ENCODE data around the gene PRKG1.

Gene PRKG1

DNA sequence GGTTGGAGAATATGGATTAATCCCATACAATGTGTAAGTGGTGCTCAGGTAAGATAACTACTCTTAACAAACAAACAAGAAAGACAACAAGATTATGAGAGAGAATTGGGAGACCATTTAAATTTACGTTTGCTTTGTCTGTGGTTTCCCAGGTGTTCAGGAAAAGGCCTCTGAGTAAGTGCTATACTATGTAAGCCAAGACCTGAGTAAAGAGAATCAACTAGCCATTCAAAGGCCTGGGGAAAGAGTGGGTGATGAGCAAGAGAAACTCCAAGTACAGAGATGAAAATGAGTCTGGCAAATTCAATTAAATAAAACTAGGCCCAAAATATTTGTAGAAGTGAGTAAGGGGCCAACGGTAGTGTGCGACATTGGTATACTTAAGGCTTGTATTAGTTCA is 615.2 kb downstream of the PRKG1 start:
- TF ChIP-seq SIN3A (IDR thresholded peaks at IDR 0.05; ENCODE audit: borderline replicate concordance, insufficient read depth, low read length) (no peak), POLR2AphosphoS5 (IDR thresholded peaks at IDR 0.05; ENCODE audit: low read depth, low read length) (no peak), TAF1 (IDR thresholded peaks at IDR 0.05; ENCODE audit: borderline replicate concordance, insufficient read depth, low read length) (no peak)
- TF ChIP-seq, protein P1, sequence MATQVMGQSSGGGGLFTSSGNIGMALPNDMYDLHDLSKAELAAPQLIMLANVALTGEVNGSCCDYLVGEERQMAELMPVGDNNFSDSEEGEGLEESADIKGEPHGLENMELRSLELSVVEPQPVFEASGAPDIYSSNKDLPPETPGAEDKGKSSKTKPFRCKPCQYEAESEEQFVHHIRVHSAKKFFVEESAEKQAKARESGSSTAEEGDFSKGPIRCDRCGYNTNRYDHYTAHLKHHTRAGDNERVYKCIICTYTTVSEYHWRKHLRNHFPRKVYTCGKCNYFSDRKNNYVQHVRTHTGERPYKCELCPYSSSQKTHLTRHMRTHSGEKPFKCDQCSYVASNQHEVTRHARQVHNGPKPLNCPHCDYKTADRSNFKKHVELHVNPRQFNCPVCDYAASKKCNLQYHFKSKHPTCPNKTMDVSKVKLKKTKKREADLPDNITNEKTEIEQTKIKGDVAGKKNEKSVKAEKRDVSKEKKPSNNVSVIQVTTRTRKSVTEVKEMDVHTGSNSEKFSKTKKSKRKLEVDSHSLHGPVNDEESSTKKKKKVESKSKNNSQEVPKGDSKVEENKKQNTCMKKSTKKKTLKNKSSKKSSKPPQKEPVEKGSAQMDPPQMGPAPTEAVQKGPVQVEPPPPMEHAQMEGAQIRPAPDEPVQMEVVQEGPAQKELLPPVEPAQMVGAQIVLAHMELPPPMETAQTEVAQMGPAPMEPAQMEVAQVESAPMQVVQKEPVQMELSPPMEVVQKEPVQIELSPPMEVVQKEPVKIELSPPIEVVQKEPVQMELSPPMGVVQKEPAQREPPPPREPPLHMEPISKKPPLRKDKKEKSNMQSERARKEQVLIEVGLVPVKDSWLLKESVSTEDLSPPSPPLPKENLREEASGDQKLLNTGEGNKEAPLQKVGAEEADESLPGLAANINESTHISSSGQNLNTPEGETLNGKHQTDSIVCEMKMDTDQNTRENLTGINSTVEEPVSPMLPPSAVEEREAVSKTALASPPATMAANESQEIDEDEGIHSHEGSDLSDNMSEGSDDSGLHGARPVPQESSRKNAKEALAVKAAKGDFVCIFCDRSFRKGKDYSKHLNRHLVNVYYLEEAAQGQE (IDR thresholded peaks at IDR 0.05; ENCODE audit: insufficient read depth in 1 of 2, low read depth in 2 of 2, low read length in 2 of 2): no peak

DNA sequence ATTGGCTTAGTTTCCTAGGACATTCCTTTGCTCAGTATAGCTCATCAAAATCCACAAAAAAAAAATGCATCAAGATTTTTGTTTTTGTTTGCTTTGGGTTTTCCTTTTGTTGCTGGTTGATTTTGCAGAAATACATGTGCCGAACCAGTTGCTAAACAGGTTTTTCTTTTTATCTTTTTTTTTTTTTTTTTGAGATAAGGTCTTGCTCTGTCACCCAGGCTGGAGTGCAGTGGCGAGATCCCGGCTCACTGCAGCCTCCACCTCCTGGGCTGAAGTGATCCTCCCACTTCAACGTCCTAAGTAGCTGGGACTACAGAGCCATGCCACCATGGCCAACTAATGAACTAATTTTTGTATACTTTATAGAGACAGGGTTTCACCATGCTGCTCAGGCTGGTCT is 616.8 kb downstream of the PRKG1 start:
- TF ChIP-seq, protein P1 (IDR thresholded peaks at IDR 0.05; ENCODE audit: insufficient read depth in 1 of 2, low read depth in 2 of 2, low read length in 2 of 2): no peak
- TF ChIP-seq FOXP2 (optimal IDR thresholded peaks at IDR 0.05; ENCODE audit: borderline replicate concordance, extremely low read depth, extremely low read length, insufficient read depth) (no peak), SIN3A (IDR thresholded peaks at IDR 0.05; ENCODE audit: borderline replicate concordance, insufficient read depth, low read length) (no peak), TAF1 (IDR thresholded peaks at IDR 0.05; ENCODE audit: borderline replicate concordance, insufficient read depth, low read length) (no peak), POLR2AphosphoS5 (IDR thresholded peaks at IDR 0.05; ENCODE audit: low read depth, low read length) (no peak)

DNA sequence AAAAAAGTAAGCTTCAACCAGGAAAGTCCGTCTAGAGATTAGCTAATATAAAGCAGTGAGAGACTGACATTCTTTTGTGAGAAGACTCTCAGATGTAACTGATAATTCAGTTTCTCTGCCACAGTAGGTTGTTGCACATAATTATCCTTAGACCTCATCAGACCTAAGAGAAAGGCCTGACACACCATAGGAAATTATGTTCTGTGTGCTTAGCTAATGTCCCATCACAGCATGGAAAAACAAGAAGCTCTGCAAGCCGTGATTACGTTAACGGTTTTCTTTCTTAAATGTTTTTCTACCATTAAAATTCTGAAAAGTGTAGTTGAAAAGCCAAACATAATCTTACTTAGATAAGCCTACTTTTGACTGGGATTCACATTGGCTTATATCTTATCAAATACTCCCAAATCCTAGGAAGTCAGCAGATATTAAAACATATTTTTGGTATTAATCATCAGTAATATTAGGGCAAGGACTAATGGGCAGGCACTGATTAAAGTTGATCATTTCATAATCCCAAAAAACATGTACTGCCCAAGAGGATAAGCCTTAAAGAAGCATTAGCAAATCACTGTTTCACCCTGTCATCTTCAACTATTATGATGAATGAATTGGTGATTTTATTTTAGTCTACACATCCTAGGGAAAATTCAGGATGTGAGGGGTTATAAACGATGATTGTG is 619.9 kb downstream of the PRKG1 start:
- TF ChIP-seq, protein P1 (IDR thresholded peaks at IDR 0.05; ENCODE audit: insufficient read depth in 1 of 2, low read depth in 2 of 2, low read length in 2 of 2): no peak
- TF ChIP-seq FOXP2 (optimal IDR thresholded peaks at IDR 0.05; ENCODE audit: borderline replicate concordance, extremely low read depth, extremely low read length, insufficient read depth) (no peak), POLR2AphosphoS5 (IDR thresholded peaks at IDR 0.05; ENCODE audit: low read depth, low read length) (no peak), TAF1 (IDR thresholded peaks at IDR 0.05; ENCODE audit: borderline replicate concordance, insufficient read depth, low read length) (no peak)

DNA sequence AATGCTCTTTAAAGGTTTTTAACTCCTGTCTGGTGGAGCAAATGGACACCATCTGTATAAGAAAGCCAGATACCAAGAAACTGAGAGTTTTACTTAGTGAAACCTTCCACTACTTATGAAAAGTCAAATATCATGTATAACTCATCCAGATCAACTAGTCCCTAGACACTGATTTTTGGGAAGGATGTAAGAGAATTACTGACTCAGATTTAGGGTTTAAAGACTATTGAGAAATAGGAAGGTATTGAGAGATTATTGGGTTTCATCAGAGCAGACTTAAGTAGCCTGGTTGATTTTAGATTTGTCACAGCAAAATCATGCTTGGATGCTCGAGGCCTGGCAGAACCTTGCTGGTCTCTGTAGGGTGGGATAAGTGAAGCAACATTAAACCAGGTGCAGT is 622.0 kb downstream of the PRKG1 start:
- no peak for TF ChIP-seq SIN3A (IDR thresholded peaks at IDR 0.05; ENCODE audit: borderline replicate concordance, insufficient read depth, low read length)
- no peak for TF ChIP-seq TAF1 (IDR thresholded peaks at IDR 0.05; ENCODE audit: borderline replicate concordance, insufficient read depth, low read length)
- TF ChIP-seq, protein P1 (IDR thresholded peaks at IDR 0.05; ENCODE audit: insufficient read depth in 1 of 2, low read depth in 2 of 2, low read length in 2 of 2): no peak
- no peak for TF ChIP-seq FOXP2 (optimal IDR thresholded peaks at IDR 0.05; ENCODE audit: borderline replicate concordance, extremely low read depth, extremely low read length, insufficient read depth)
- no peak for TF ChIP-seq POLR2AphosphoS5 (IDR thresholded peaks at IDR 0.05; ENCODE audit: low read depth, low read length)
